ENCODE measurements around the gene USP53. TPM values are rescaled to one million over a fixed set of nuclear protein-coding genes. Genes with fewer than 3 reads are reported as not detected.

Gene USP53
- total and polyA plus RNA-seq, 2 experiments from 2014 or later, result 17.1 to 27.7 TPM

- H3K27me3 ChIP-seq (ENCODE audit: insufficient read depth), result no peaks in the 10 kb centered on the region
- H4K20me1 ChIP-seq (replicated peaks; ENCODE audit: insufficient read depth), result no peaks in the 10 kb centered on the region
- TF ChIP-seq CREB1 (CRISPR knock-in tag; IDR thresholded peaks at IDR 0.05; ENCODE audit: low read depth), result no peak
- no peak for TF ChIP-seq ZNF114 (CRISPR knock-in tag; IDR thresholded peaks at IDR 0.05)
- no peak for TF ChIP-seq EZH2 (IDR thresholded peaks at IDR 0.05; ENCODE audit: low read depth, unreplicated experiment)
- no peak for TF ChIP-seq EZH2phosphoT487 (IDR thresholded peaks at IDR 0.05; ENCODE audit: unreplicated experiment)
- TF ChIP-seq, protein P1, sequence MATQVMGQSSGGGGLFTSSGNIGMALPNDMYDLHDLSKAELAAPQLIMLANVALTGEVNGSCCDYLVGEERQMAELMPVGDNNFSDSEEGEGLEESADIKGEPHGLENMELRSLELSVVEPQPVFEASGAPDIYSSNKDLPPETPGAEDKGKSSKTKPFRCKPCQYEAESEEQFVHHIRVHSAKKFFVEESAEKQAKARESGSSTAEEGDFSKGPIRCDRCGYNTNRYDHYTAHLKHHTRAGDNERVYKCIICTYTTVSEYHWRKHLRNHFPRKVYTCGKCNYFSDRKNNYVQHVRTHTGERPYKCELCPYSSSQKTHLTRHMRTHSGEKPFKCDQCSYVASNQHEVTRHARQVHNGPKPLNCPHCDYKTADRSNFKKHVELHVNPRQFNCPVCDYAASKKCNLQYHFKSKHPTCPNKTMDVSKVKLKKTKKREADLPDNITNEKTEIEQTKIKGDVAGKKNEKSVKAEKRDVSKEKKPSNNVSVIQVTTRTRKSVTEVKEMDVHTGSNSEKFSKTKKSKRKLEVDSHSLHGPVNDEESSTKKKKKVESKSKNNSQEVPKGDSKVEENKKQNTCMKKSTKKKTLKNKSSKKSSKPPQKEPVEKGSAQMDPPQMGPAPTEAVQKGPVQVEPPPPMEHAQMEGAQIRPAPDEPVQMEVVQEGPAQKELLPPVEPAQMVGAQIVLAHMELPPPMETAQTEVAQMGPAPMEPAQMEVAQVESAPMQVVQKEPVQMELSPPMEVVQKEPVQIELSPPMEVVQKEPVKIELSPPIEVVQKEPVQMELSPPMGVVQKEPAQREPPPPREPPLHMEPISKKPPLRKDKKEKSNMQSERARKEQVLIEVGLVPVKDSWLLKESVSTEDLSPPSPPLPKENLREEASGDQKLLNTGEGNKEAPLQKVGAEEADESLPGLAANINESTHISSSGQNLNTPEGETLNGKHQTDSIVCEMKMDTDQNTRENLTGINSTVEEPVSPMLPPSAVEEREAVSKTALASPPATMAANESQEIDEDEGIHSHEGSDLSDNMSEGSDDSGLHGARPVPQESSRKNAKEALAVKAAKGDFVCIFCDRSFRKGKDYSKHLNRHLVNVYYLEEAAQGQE (IDR thresholded peaks at IDR 0.05; ENCODE audit: unreplicated experiment), result no peak
- no peak for TF ChIP-seq STAT1 (IDR thresholded peaks at IDR 0.05; ENCODE audit: unreplicated experiment)
- no peak for TF ChIP-seq JUNB (IDR thresholded peaks at IDR 0.05; ENCODE audit: unreplicated experiment)
- TF ChIP-seq POLR2AphosphoS5 (IDR thresholded peaks at IDR 0.05; ENCODE audit: low read depth), result no peak
- no peak overlapping the region for H3K4me3 ChIP-seq
- no peaks in the 10 kb centered on the region for H3K36me3 ChIP-seq (ENCODE audit: insufficient read depth)
- no peak for DNase-seq (ENCODE audit: low spot score)
- Mint-ChIP-seq H3K27ac (no peak overlapping the region), H3K36me3 (ENCODE audit: low read depth) (peaks cover 7% of the 10 kb centered on the region), H3K27me3 (ENCODE audit: insufficient read depth, low read depth, poor library complexity) (no peaks in the 10 kb centered on the region), H3K4me3 (no peak overlapping the region), H3K4me1 (peaks cover 8% of the 10 kb centered on the region), H3K9me3 (no peaks in the 10 kb centered on the region)
- no peak overlapping the region for H3K27ac ChIP-seq (ENCODE audit: low read depth)
- peaks cover 3% of the 10 kb centered on the region for H3K4me1 ChIP-seq (ENCODE audit: insufficient read depth)
- no peaks in the 10 kb centered on the region for H3K9me2 ChIP-seq (ENCODE audit: insufficient read depth)
- H3K4me2 ChIP-seq, result no peak overlapping the region
- no peaks in the 10 kb centered on the region for H3F3A ChIP-seq (replicated peaks; ENCODE audit: low read depth)
- peaks cover 14% of the 10 kb centered on the region for H3K79me2 ChIP-seq (replicated peaks; ENCODE audit: insufficient read depth)
- no peak for ATAC-seq
- no peak overlapping the region for H2AFZ ChIP-seq
Observed at GRCh38 chr4:119284876-119285780, 72.6 kb downstream of the USP53 start.

- Histone ChIP-seq H3K9me2 (ENCODE audit: insufficient read depth) (no peaks in the 10 kb centered on the region), H3K27ac (ENCODE audit: low read depth) (no peak overlapping the region), H3K79me2 (replicated peaks; ENCODE audit: insufficient read depth) (peaks cover under 1% of the 10 kb centered on the region), H3K36me3 (ENCODE audit: insufficient read depth) (no peaks in the 10 kb centered on the region), H3K27me3 (ENCODE audit: insufficient read depth) (no peaks in the 10 kb centered on the region), H3K4me3 (no peak overlapping the region), H3F3A (replicated peaks; ENCODE audit: low read depth) (no peaks in the 10 kb centered on the region), H2AFZ (no peak overlapping the region), H3K4me1 (ENCODE audit: insufficient read depth) (no peaks in the 10 kb centered on the region), H4K20me1 (replicated peaks; ENCODE audit: insufficient read depth) (no peaks in the 10 kb centered on the region), H3K4me2 (no peak overlapping the region)
- H3K4me1 Mint-ChIP-seq, result peaks cover 2% of the 10 kb centered on the region; the same call in 1 of the 3 replicates
- H3K27me3 Mint-ChIP-seq (ENCODE audit: insufficient read depth, low read depth, poor library complexity), result no peaks in the 10 kb centered on the region
- ATAC-seq, result no peak
- H3K4me3 Mint-ChIP-seq, result no peak overlapping the region
- TF ChIP-seq ZNF331 (CRISPR knock-in tag; IDR thresholded peaks at IDR 0.05; ENCODE audit: low read depth) (no peak), JUNB (IDR thresholded peaks at IDR 0.05; ENCODE audit: unreplicated experiment) (no peak)
- TF ChIP-seq, protein P2, sequence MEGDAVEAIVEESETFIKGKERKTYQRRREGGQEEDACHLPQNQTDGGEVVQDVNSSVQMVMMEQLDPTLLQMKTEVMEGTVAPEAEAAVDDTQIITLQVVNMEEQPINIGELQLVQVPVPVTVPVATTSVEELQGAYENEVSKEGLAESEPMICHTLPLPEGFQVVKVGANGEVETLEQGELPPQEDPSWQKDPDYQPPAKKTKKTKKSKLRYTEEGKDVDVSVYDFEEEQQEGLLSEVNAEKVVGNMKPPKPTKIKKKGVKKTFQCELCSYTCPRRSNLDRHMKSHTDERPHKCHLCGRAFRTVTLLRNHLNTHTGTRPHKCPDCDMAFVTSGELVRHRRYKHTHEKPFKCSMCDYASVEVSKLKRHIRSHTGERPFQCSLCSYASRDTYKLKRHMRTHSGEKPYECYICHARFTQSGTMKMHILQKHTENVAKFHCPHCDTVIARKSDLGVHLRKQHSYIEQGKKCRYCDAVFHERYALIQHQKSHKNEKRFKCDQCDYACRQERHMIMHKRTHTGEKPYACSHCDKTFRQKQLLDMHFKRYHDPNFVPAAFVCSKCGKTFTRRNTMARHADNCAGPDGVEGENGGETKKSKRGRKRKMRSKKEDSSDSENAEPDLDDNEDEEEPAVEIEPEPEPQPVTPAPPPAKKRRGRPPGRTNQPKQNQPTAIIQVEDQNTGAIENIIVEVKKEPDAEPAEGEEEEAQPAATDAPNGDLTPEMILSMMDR (conservative IDR thresholded peaks at IDR 0.05; ENCODE audit: low read depth in 2 of 2), result peak; percentile 55 to 76
- H3K36me3 Mint-ChIP-seq (ENCODE audit: low read depth), result no peaks in the 10 kb centered on the region
- H3K9me3 Mint-ChIP-seq, result no peaks in the 10 kb centered on the region
- 0 out of 2 replicates have a peak overlapping the region, but pooled peaks have one; percentile 28 for H3K27ac Mint-ChIP-seq
- DNase-seq (ENCODE audit: low spot score), result peak; percentile 46
Observed at GRCh38 chr4:119286377-119287002, 74.0 kb downstream of the USP53 start.

Measured in GM23338 (cell line).